Measurements from ENCODE around the gene ABCB8. TPM values are rescaled to one million over a fixed set of nuclear protein-coding genes. Genes with fewer than 3 reads are reported as not detected.

ABCB8 gene
- total RNA-seq, 1 donor from 2014 or later: 28.5 TPM

DNA sequence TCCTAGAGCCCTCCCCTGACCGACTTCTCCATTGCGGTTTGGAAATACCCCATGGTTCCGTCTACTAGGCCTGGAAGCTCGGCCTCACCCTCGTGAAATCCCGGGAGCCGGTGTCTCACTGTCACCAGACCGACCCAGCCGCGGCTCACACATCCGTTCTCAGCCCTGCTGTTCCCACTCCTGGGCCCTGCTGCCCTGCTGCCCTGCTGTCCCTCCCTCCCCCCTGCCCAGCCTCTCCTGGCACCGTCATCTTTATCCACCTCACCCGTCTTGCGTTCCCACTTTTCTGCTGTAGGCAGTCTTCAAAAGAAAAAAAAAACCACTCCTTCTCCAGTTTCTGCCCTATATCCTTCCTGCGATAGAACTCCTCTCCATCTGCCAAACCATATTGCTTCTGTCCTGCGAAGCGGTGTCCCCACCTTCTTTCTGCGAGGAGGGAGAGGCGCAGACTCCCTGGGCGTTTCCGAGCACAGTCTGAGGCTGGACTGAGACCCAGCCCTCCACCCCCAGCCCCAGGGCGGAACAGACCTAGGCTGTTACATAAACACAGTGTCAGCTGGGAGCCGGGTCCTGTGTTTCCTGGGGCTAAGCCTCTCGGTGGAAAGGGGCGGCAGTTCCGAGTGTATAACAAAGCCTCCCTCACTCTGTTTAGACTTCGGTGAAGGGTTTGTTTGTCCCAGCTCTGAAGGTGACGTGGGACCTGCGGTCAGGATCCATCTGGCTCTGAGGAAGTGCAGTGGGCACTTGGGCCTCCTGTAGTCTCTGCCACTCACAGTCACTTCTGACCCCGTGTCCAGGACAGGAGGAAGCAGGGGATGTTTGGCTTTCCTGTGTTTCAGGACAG is 60.8 kb downstream of the ABCB8 start:
- DNase-seq (ENCODE audit: low spot score): no peak
- intact Hi-C loops (cut with DNase I): no loop called here

DNA sequence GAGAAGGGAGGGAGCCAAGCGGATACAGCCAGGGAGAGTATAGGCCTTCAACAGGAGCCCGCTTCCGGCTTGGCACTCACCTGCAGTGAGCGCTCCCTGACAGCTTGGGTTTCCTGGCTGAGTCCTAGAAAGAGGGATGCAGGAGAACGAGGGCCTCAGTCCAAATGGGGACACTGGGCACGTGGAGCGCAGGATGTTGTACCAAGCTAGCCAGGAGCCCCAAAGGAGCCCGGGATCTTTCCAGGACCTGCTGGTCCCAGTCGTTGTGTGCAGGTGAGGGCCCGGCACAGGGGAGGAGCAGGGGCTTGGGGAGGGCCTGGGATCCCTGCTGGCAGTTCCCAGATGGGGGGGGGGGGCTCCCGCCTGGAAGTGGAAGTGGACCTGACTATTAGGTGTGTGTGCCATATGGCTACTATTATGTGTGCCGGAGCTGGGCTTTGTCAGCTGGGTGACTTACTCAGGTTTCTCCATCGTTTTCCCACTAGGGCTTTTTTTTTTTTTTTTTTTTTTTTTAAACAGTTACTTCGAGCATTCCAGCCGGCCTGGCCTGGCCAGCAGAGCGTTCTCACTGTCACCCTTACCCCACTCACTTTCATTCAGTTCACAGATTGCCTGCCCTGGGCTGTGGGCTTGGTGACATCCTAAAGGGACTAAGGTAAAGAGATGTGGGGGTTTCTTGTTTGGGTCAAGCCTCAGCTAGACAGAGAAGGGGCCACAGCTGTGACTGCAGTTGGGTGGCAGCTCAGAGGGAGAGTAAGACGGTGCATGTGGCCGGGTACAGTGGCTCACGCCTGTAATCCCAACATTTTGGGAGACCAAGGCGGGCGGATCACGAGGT is 61.9 kb downstream of the ABCB8 start:
- intact Hi-C loops (cut with DNase I): no loop called here
- no peak for DNase-seq (ENCODE audit: low spot score)

DNA sequence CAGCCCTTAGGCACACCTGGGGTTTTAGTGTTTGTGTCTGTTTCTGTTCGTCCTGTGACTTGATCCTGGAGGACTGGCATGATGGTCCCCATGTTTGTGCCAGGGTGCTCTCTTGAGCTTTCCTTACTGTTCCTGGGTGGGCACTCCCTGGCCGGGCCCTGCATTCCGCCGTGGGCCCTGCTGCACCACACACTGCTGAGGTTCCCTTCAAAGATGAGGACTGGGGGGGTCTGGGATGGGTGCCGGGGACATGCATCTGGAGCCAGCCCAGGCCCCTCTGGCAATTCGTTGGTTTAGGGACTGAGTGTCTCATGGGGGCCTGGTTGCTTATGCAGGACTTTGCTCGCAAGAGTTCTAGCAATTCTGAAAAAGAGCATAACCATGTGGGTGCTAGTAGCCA is 62.8 kb downstream of the ABCB8 start:
- intact Hi-C loops (cut with DNase I): no loop called here
- DNase-seq (ENCODE audit: low spot score): no peak

DNA sequence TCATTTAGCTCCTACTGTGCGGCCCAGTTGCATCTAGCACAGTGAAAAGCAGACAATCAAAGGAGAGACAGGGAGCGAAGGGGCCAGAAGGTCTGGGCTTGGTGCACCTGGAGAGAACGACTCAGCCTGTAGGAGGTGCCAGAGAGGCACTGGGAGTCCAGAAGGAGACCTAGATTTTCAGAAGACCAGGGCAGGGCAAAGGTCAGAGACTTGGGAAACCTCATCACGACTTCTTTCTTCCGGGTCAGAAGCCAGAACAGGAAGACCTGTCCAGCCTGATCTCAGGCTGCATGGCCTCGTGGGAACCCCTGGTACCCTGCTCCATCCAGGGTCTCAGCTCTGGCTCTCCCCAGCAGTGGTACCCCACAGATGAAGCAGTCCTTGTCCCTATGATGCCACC is 63.2 kb downstream of the ABCB8 start:
- intact Hi-C loops (cut with DNase I): no loop called here
- DNase-seq (ENCODE audit: low spot score): no peak

DNA sequence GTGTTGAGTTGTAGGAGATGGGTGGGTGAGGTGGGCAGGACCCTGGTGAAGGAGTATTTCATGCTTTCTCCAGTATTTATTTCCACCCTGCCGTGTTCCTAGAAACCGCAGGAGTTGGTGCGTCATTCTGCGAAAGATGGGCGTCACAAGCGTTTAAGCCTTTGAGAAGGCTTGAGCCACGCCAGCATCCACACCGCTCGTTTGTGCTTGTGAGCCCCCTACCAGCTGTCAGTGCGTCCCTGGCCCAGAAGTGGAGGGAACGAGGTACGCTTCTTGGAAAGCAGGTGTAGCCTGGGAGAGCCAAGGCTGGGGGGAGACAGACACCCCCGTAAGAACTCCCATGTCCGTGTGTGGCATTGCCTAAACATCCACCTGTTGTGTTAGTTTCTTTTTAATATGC is 63.7 kb downstream of the ABCB8 start:
- no peak for DNase-seq (ENCODE audit: low spot score)
- intact Hi-C loops (cut with DNase I): no loop called here

DNA sequence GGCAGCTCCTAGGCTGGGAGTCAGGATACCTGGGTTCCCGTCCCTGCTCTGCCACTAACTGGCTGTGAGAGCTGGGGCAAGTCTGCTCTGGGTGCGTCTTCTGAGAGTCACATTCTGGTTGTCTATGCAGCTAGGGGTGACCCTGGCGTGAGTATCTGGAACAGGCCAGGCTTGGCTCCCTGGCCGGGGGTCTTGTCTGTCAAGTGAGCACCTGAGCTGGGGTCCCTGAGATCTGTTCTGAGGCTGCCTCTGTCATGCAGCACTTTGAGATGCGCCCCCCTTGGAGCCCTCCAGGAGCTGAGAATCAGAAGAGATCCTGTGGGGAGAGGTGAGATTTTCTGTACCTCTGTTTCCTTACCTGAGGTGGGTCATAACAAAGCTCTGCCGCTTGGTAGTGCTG is 65.5 kb downstream of the ABCB8 start:
- DNase-seq (ENCODE audit: low spot score): no peak
- intact Hi-C loops (cut with DNase I): no loop called here

DNA sequence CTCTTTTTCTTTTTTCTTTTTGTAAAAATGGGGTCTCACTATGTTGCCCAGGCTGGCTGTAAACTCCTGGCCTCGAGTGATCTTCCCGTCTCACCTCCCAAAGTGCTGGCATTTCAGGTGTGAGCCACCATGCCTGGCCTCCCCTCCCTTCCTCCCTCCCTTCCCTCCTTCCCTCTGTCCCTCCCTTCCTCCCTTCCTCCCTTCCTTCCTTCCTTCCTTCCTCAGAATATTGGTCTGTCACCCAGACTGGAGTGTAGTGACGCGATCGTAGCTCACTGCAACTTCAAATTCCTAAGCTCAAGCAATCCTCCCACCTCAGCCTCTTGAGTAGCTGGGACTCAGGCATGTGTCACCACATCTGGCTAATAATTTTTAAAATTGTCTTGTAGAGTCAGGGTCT is 66.4 kb downstream of the ABCB8 start:
- intact Hi-C loops (cut with DNase I): no loop called here

DNA sequence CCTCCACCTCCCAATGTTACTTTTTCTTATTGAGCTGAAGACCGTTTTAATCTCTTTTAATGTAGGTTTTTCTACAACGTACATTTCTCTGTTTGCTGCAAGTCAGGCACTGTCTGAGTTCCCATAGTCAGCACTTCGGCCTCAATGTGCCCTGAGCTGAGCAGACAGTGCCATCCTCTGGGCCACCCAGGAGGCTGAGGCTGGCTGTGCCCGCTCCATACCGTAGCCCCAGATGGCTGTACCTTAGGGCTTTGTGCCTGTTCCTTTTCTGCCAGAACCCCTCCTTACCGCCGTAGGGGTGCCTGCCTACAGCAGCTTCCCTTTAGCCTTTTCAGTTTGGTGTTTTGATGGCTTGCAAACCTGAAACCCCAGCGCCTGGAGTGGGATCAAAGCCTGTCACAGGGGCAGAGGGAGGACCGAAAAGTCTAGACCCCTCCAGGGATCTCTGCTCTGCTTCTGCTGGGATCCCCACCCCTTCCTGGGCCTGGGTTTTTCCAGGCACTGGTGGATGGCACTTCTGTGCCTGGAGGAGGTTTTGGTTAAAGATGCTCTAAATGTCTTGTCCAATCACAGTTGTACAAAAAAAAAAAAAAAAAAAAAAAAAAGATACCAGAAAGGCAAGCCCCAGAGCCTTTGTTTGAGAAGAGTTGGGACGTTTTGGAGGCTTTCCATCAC is 67.0 kb downstream of the ABCB8 start:
- intact Hi-C loops (cut with DNase I): no loop called here
- no peak for DNase-seq (ENCODE audit: low spot score)

More for the DNA sequence above, 66.4 kb downstream of the ABCB8 start:
- no peak for DNase-seq (ENCODE audit: low spot score)

DNA sequence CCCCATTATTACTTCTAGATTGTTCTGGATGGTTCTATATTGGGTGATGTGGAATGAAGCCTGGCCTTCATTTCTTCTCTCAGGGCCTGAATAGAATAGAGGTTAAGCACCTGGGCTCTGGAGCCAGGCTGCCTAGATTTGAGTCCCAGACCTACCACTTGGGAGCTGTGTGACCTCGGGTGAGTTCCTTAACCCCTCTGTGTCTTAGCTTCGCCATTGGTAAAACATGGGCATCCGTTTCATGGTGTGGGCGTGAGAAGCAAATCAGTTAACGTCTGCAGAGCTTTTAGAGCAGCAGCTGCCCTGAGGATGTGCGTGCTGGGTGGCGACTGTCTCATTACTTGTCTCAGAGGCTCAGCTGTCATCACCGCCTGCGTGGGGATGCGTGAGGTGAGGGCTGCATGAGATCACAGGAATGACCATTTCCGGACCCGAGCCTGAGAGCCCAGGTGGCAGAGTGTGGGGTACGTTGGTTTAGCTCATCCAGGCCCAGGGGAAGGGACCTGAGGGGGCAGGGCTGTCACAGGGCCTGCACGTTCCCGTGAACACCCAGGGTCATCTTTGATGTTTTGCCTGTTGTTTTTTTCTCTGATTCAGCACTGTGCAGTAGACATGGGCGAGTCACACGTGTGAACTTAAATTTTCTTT is 67.7 kb downstream of the ABCB8 start:
- no peak for DNase-seq (ENCODE audit: low spot score)
- intact Hi-C loops (cut with DNase I): no loop called here

Other genes with a start within 250 kb of the ABCB8 start
- 44.9 TPM for gene TMEM176B, start 228.1 kb upstream of the ABCB8 start, total RNA-seq
- gene TMEM176A, start 227.7 kb upstream of the ABCB8 start, total RNA-seq: 26.1 TPM
- 0.43 TPM for gene AOC1, start 175.9 kb upstream of the ABCB8 start, total RNA-seq
- gene KCNH2, start 50.1 kb upstream of the ABCB8 start, total RNA-seq: 61.9 TPM
- 26.5 TPM for gene NOS3, start 37.4 kb upstream of the ABCB8 start, total RNA-seq
- gene ATG9B, start 4.0 kb upstream of the ABCB8 start, total RNA-seq: 0.13 TPM
- 5.2 TPM for gene ASIC3, start 20.1 kb downstream of the ABCB8 start, total RNA-seq
- 9.4 TPM for gene CDK5, start 29.4 kb downstream of the ABCB8 start, total RNA-seq
- 83.4 TPM for gene SLC4A2, start 31.1 kb downstream of the ABCB8 start, total RNA-seq
- 93.3 TPM for gene FASTK, start 52.4 kb downstream of the ABCB8 start, total RNA-seq
- gene TMUB1, start 55.0 kb downstream of the ABCB8 start, total RNA-seq: 29.0 TPM
- gene AGAP3, start 58.0 kb downstream of the ABCB8 start, total RNA-seq: 67.5 TPM
- 0.57 TPM for gene GBX1, start 139.2 kb downstream of the ABCB8 start, total RNA-seq
- 17.3 TPM for gene ASB10, start 158.8 kb downstream of the ABCB8 start, total RNA-seq
- gene H2BK1, start 182.0 kb downstream of the ABCB8 start, total RNA-seq: not detected
- 28.8 TPM for gene ABCF2, start 198.8 kb downstream of the ABCB8 start, total RNA-seq
- gene CHPF2, start 204.0 kb downstream of the ABCB8 start, total RNA-seq: 31.0 TPM
- gene SMARCD3, start 220.2 kb downstream of the ABCB8 start, total RNA-seq: 112 TPM

All from cardiac septum (tissue), 1 donor.